ENCODE data around the gene FAM117A.
A peak's percentile ranks its signal among the peaks of the same experiment; 100 is the strongest.

The FAM117A gene, protein sequence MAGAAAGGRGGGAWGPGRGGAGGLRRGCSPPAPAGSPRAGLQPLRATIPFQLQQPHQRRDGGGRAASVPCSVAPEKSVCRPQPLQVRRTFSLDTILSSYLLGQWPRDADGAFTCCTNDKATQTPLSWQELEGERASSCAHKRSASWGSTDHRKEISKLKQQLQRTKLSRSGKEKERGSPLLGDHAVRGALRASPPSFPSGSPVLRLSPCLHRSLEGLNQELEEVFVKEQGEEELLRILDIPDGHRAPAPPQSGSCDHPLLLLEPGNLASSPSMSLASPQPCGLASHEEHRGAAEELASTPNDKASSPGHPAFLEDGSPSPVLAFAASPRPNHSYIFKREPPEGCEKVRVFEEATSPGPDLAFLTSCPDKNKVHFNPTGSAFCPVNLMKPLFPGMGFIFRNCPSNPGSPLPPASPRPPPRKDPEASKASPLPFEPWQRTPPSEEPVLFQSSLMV

DNA sequence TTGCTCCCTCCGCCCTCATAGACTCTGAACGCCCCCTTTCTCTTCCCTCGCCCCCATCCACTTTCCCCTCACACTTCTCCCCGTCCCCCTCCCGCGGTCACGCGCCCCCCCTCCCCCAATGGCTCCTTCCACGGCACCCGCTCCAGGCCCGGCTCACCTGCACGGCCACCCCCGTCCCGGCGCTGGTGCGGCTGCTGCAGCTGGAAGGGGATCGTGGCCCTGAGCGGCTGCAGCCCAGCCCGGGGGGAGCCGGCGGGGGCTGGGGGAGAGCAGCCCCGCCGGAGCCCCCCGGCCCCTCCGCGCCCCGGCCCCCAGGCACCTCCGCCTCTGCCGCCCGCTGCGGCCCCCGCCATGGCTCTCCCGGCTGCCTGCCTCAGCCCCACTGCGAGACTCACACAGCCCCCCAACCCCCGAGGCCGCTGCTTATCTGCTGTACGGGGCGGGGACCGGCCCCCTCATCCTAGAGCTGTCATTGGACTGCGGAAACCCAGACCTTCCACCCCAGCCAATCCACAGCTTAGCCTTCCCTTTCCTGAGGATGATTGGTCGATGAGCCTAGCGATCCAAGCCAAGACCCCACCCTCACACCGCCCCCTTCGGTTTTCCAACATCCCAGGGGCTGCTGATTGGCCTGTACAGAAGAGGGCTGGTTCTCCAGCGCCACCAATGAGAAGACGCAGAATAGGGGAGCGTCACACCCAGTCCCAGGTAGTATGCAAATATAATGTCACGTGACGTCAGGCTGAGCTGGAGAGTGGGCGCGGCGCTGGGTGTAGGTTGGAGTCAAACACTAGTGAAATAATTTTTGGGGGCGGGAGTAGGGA, at the start of gene FAM117A:
Gene FAM117A, minus strand, starts transcription at position 397 of the 824 bp plus-strand sequence. Its CDS starts 44 bp downstream, at position 353.
- DNase-seq (ENCODE audit: low spot score) = peak; percentile 98
- TF ChIP-seq, protein P1, sequence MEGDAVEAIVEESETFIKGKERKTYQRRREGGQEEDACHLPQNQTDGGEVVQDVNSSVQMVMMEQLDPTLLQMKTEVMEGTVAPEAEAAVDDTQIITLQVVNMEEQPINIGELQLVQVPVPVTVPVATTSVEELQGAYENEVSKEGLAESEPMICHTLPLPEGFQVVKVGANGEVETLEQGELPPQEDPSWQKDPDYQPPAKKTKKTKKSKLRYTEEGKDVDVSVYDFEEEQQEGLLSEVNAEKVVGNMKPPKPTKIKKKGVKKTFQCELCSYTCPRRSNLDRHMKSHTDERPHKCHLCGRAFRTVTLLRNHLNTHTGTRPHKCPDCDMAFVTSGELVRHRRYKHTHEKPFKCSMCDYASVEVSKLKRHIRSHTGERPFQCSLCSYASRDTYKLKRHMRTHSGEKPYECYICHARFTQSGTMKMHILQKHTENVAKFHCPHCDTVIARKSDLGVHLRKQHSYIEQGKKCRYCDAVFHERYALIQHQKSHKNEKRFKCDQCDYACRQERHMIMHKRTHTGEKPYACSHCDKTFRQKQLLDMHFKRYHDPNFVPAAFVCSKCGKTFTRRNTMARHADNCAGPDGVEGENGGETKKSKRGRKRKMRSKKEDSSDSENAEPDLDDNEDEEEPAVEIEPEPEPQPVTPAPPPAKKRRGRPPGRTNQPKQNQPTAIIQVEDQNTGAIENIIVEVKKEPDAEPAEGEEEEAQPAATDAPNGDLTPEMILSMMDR (IDR thresholded peaks at IDR 0.05; ENCODE audit: extremely low read depth, missing control alignments) = no peak

DNA sequence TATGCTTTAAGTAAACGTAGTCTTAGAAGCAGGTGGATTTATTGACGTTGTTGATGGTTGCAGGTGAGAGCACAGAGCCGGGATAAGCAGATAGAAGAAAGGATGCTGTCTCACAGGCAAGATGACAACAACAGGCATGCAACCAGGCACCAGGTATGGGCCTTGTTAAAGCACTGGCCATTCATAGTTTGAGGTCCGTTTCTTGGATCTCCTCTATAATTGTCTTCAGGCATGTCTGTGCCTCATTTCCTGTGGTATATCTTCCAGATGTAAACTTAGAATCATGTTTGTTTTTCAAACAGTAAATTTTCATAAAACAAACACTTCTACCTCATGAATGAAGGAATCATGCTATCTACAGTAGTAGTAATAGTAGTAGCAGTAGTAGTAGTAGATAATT, 45.1 kb upstream of the FAM117A start:
- no peak for DNase-seq (ENCODE audit: low spot score)
- TF ChIP-seq, protein P1 (IDR thresholded peaks at IDR 0.05; ENCODE audit: extremely low read depth, missing control alignments) = no peak

DNA sequence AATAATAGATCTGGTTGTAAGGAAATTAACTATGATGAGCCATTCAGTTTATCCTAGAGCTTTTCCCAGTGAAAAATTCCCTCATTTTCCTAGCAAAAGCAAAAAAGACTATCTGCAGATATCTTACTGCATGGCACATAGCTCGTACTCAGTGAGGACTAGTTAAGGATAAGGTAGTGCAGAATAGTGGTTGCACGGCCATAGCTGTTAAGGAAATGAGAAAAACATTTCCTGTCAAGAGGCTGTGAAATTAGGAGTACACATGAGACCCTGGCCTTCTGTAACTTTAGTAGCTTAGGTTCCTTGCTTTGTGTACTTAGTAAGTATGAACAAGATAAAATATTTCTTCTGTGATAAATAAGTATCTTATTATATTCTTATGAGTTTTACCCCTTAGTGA, 34.8 kb upstream of the FAM117A start:
- no peak for DNase-seq (ENCODE audit: low spot score)
- TF ChIP-seq, protein P1 (IDR thresholded peaks at IDR 0.05; ENCODE audit: extremely low read depth, missing control alignments) = no peak

DNA sequence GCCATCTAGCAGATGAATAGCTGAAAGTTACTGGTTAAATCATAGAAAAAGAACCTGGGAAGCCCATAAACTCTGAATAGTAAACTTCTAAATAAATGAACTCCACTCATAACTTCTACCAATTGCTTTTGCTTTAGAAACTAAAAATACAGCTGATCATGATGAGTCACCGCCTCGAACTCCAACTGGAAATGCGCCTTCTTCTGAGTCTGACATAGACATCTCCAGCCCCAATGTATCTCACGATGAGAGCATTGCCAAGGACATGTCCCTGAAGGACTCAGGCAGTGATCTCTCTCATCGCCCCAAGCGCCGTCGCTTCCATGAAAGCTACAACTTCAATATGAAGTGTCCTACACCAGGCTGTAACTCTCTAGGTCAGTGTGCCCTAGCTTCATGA, 34.3 kb upstream of the FAM117A start:
- TF ChIP-seq, protein P1 (IDR thresholded peaks at IDR 0.05; ENCODE audit: extremely low read depth, missing control alignments) = no peak
- DNase-seq (ENCODE audit: low spot score) = no peak

DNA sequence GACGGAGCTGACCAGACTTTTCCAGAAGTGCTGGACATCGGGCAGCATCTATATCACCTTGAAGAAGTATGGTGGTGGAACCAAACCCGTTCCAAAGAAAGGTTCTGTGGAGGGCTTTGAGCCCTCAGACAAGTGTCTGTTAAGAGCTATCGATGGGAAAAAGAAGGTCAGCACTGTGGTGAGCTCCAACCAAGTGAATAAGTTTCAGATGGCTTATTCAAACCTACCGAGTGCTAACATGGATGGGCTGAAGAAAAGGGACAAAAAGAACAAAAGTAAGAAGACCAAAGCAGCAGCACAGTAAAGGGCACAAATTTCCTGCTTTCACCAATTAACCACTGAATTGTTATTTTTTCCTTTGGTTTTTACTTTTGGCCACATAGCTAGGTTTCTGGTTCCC, 31.4 kb upstream of the FAM117A start:
- DNase-seq (ENCODE audit: low spot score) = no peak
- TF ChIP-seq, protein P1 (IDR thresholded peaks at IDR 0.05; ENCODE audit: extremely low read depth, missing control alignments) = no peak

DNA sequence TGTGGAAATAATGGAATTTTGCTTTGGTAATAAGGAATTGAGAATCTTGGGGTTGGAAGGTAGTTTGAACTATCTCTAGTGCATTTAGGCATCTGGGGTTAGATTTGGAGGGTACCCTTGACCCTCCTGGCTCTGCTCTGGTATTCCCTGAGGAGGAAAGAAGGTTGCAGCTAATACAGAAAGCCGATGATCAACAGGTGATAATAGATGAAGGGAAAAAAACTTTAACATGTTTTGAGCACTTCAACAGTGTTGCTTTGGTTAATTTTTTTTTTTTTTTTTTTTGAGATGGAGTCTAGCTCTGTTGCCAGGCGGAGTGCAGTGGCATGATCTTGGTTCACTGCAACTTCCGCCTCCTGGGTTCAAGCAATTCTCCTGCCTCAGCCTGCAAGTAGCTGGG, 29.4 kb upstream of the FAM117A start:
- TF ChIP-seq, protein P1 (IDR thresholded peaks at IDR 0.05; ENCODE audit: extremely low read depth, missing control alignments) = no peak
- DNase-seq (ENCODE audit: low spot score) = no peak

DNA sequence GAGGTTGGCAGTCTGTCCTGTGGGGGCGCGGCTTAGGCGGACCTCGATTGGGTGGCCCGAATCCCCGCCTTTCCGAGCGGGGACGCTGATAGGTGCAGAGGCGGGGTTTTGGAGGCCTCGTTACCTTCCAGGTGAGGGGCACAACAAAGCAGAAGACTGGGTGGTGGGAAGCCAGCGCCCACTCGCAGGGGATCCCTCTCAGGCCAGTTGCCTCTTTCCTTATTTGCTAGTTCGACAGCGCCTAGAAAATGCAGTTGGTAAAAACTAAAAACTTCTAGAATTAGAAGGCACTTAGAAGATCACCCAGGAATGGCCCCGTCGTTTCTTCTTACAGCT, 25.3 kb upstream of the FAM117A start:
- no peak for DNase-seq (ENCODE audit: low spot score)
- TF ChIP-seq, protein P1 (IDR thresholded peaks at IDR 0.05; ENCODE audit: extremely low read depth, missing control alignments) = no peak

All from GM20000 (cell line).